ENCODE data around the gene TPRG1L.

TPRG1L gene

GRCh38 chr1:3675436-3675835 lies 50.6 kb downstream of the TPRG1L start:
- Histone ChIP-seq H3K36me3 (ENCODE audit: control insufficient read depth in 2 of 2, insufficient read depth in 2 of 2, low read length in 2 of 2) (no peaks in the 10 kb centered on the region), H3K27me3 (ENCODE audit: control insufficient read depth in 1 of 2, insufficient read depth in 2 of 2, low read length in 2 of 2) (peaks cover 21 to 39% of the 10 kb centered on the region in 2 donors), H3K9ac (ENCODE audit: low read length in 2 of 2) (no peak overlapping the region), H3K4me1 (ENCODE audit: control insufficient read depth, insufficient read depth, low read length) (no peaks in the 10 kb centered on the region), H3K9me3 (ENCODE audit: control insufficient read depth in 2 of 2, low read length in 2 of 2) (no peaks in the 10 kb centered on the region), H3K27ac (ENCODE audit: low read length) (no peak overlapping the region), H3K4me3 (ENCODE audit: low read length in 2 of 2) (no peak overlapping the region)

- Histone ChIP-seq H3K27ac (ENCODE audit: low read length) (no peak overlapping the region), H3K4me3 (ENCODE audit: low read length in 2 of 2) (no peak overlapping the region), H3K4me1 (ENCODE audit: control insufficient read depth, insufficient read depth, low read length) (no peaks in the 10 kb centered on the region), H3K36me3 (ENCODE audit: control insufficient read depth in 2 of 2, insufficient read depth in 2 of 2, low read length in 2 of 2) (no peaks in the 10 kb centered on the region), H3K9me3 (ENCODE audit: control insufficient read depth in 2 of 2, low read length in 2 of 2) (no peaks in the 10 kb centered on the region), H3K27me3 (ENCODE audit: control insufficient read depth in 1 of 2, insufficient read depth in 2 of 2, low read length in 2 of 2) (peaks cover 16 to 29% of the 10 kb centered on the region in 2 donors), H3K9ac (ENCODE audit: low read length in 2 of 2) (no peak overlapping the region)
These were observed 52.0 kb downstream of the TPRG1L start for GRCh38 chr1:3676581-3677470.

GRCh38 chr1:3677484-3677883 lies 52.7 kb downstream of the TPRG1L start:
- Histone ChIP-seq H3K27ac (ENCODE audit: low read length) (no peak overlapping the region), H3K4me1 (ENCODE audit: control insufficient read depth, insufficient read depth, low read length) (no peaks in the 10 kb centered on the region), H3K9ac (ENCODE audit: low read length in 2 of 2) (no peak overlapping the region), H3K36me3 (ENCODE audit: control insufficient read depth in 2 of 2, insufficient read depth in 2 of 2, low read length in 2 of 2) (no peaks in the 10 kb centered on the region), H3K9me3 (ENCODE audit: control insufficient read depth in 2 of 2, low read length in 2 of 2) (no peaks in the 10 kb centered on the region), H3K4me3 (ENCODE audit: low read length in 2 of 2) (no peak overlapping the region), H3K27me3 (ENCODE audit: control insufficient read depth in 1 of 2, insufficient read depth in 2 of 2, low read length in 2 of 2) (peaks cover 16 to 23% of the 10 kb centered on the region in 2 donors)

GRCh38 chr1:3678361-3679097 lies 53.7 kb downstream of the TPRG1L start:
- peaks cover 12 to 14% of the 10 kb centered on the region in 2 donors for H3K27me3 ChIP-seq (ENCODE audit: control insufficient read depth in 1 of 2, insufficient read depth in 2 of 2, low read length in 2 of 2)
- H3K4me3 ChIP-seq (ENCODE audit: low read length in 2 of 2), result no peak overlapping the region
- H3K27ac ChIP-seq (ENCODE audit: low read length), result no peak overlapping the region
- no peaks in the 10 kb centered on the region for H3K9me3 ChIP-seq (ENCODE audit: control insufficient read depth in 2 of 2, low read length in 2 of 2)
- H3K36me3 ChIP-seq (ENCODE audit: control insufficient read depth in 2 of 2, insufficient read depth in 2 of 2, low read length in 2 of 2), result no peaks in the 10 kb centered on the region
- no peaks in the 10 kb centered on the region for H3K4me1 ChIP-seq (ENCODE audit: control insufficient read depth, insufficient read depth, low read length)
- H3K9ac ChIP-seq (ENCODE audit: low read length in 2 of 2), result no peak overlapping the region

- H3K4me3 ChIP-seq (ENCODE audit: low read length in 2 of 2), result no peak overlapping the region
- peaks cover 13 to 14% of the 10 kb centered on the region in 2 donors for H3K27me3 ChIP-seq (ENCODE audit: control insufficient read depth in 1 of 2, insufficient read depth in 2 of 2, low read length in 2 of 2)
- no peaks in the 10 kb centered on the region for H3K9me3 ChIP-seq (ENCODE audit: control insufficient read depth in 2 of 2, low read length in 2 of 2)
- no peak overlapping the region for H3K27ac ChIP-seq (ENCODE audit: low read length)
- H3K36me3 ChIP-seq (ENCODE audit: control insufficient read depth in 2 of 2, insufficient read depth in 2 of 2, low read length in 2 of 2), result no peaks in the 10 kb centered on the region
- peaks cover under 1% of the 10 kb centered on the region for H3K4me1 ChIP-seq (ENCODE audit: control insufficient read depth, insufficient read depth, low read length)
- no peak overlapping the region for H3K9ac ChIP-seq (ENCODE audit: low read length in 2 of 2)
These were observed 54.3 kb downstream of the TPRG1L start for GRCh38 chr1:3679098-3679555.
